Right hindlimb (tissue), 1 donor: ENCODE results near the gene KLHL25.

ENCODE experiments used
- DNase-seq: peaks from one replicate; pipeline ENCODE4 v3.0.0-alpha.2; 2018

The KLHL25 gene

DNA sequence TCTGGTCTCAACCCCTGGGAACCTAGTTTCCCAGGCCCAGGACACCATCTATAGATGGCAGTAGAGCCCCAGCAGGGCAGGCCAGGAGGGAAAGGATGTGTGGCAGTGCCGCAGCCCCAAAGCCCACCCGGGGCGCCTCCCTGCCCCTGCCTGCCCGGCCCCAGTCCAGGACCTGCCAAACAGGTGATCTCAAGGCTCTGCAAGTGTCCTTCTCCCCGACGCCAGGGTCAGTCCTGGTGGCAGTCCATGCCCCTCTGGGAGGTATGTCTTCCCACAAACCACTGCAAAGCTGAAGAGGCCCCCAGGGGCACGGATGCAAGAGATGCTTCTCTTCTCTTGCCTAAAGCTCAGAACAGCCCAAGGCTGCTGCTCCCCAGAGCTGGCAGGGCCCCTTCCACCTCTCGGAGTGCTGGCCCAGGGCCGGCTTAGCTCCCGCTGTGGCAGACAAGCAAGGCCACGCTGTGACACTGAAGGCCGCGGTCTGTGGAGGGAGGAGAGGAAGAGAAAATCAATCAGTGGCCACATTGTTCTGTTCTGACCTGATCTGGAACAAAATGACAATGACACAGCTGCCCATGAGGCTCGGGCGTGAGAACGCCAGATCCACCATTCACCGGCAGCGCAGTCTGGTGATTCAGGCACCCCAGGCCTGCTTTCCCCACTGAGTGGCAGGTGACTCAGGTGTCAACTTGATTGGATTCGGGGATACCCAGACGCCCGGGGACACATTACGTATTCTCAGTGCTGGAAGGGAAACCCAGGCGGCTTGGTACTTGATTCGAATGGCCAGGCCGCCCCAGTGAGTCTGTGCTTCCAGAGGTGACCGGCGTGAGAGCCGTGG is 34.0 kb downstream of the KLHL25 start:
- DNase-seq = peak; percentile 14

DNA sequence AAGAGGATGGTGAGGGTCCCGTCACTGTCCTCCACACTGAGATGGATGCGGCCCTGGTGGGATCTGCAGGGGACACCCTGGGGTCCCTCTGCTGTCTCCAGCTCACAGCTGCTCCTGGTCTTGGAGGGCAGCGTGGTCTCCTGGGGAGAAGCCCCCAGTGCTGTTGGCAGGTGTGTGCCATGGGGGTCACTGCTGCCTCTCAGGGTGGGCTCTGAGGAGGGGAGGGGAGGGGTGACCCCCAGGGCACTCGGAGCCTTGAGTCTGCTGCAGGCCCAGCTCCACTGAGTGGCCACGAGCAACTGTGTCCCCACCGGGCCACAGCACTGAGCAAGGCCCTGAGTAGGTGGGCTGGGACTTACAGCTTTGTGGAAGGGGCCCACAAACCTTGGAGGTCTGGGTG is 34.7 kb downstream of the KLHL25 start:
- no peak for DNase-seq

DNA sequence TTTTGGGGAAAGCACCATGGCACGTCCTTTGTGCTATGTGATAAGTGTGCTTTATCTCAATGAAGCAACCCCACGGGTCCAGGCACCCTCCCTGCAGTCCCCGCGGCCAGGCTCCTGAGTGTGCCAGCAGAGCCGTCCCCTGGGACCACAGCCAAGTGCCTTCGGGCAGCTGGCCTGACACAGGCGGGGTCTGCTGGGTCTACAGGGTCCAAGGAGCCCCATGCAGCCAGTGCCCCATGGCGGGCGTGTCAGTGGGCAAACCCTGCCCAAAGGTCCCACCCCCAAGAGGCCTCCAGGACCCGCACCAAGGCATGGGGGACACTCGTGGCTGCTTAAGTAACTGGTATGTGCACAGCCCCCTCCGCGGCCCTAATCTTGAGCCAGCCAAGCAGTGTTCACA is 35.3 kb downstream of the KLHL25 start:
- DNase-seq = peak; percentile 36

DNA sequence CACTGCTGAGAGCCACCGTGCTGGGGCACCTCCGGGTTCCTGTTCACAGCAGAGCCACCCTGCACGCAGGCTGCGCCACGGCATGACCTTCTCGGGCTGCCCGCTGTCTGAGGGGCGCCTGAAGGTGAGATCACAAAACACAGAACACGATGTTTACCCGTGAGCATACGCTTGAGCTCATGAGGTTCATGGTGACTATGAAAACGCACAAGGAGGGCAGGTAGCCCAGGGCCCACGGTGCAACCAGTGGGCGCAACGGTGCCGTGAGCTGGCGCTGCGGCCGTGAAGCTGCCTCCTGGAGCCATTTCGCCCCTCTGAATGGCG is 36.1 kb downstream of the KLHL25 start:
- no peak for DNase-seq

DNA sequence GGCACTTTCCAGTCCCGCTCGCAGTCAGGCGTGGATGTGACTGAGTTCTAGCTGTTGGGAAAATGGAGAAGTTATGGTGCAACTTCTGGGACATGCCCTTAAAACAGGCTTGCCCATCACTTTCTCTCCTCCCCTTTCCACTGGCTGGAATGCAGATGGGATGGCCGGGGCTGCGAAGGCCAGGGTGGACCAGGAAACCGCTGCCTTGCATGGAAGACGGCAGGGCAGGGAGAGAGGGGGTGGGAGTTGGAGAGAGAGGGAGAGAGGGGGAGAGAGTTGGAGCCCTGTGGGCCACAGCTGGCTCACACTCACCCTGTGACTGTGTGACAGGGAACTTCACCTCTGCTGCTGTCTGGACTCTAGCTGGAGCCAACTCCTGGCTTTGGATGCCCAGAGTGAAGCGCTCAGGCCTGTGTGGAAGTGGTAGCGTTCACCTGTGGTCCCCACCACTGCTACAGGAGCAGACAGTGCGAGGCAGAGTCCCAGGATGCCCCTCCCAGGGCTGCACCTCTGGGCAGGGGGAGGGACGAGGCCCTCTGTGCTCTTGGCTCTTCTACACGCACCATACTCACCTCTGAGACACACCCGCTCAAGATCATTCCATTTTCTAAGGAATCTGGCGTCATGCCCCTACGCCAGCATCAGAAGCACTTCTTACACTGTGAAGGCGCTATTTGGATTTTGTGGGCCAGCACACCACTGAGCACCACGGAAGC is 36.6 kb downstream of the KLHL25 start:
- peak; percentile 11 for DNase-seq

DNA sequence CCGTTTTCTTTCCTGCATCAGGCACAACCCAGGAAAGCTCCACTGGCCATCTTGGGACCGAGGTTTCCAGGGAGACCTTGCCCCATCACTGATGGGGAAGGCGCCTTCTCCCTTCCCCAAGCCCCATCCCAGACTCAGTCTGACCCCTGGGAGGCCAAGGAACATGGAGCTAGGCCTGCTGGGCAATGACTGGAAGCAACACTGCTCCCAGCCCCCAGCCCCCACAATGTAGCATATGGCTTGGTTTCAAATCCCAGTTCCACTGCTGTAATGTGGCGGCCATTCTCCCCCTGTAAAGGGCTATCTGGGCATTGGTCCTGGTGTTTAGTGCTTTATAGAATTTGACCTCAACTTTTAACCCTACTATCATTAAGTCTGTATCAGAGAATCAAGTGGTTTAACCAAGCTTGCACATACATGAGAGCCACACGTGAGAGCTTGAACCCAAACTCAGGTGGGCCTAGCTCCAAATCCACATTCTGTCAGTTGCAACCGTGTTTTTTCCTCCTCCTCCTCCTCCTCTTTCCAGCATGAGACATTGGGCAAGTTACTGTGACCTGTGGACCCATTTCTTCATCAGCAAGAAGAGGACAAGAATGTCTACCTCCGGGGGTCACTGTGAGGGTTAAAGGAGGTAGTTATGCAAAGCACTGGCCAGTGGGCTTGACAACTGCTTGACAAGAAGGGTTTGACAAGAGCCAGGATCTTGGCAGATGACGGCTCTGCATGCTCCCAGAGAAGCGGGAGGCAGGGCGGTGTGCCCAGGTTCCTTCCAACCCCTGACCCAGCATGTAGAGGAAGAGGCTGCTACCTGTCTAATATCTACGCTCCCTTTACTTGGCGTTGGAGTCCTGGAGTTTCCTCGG is 37.4 kb downstream of the KLHL25 start:
- DNase-seq = no peak

DNA sequence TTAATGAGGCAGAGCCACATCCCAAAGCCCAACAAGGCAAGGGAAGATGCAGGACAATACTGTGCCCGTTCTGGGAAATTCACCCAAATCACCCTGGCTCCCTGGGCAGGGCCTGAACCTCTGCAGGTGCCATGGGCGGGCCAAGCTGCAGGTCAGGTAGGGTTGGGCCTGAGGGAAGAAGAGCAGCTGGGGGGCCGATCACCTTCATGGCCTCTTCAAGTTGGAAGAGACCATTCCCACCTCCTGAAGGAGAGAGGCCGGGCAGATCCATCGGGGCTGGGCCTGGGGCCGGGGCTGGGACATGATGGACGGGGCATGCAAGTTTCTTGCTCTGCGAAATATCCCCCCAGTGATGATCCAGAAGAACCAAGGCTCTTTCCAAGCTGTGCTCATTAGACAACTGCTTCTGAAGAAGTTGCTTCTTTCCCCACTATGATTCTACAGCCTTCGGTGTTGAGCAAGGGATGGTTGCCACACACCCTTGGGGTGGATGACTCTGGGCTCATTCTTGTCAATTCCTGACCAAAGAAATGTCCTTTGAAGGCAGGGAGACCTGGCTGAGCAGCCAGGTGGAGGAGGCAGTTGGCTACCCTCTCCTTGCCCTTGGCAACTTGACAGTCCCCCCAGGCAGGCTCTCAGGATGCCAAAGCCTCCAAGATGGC is 38.2 kb downstream of the KLHL25 start:
- DNase-seq = no peak

DNA sequence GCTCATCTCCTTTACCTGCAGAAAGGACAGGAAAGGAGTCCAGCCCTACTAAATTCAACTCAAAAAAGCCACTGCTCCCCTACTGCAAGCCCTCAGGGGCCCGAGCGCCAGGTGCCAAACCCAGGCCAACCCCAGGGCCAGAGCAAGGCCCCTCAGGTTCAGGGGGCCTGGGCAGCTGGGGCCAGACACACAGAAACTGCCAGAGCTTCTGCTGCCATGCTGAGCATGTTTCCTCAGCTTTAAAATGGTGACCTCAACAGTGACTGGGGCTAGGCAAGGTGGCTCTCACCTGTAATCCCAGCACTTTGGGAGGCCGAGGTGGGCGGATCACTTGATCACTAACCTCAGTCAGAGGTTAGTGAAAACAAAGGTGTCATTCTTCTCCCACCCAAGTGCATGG is 38.8 kb downstream of the KLHL25 start:
- DNase-seq = peak; percentile 9

DNA sequence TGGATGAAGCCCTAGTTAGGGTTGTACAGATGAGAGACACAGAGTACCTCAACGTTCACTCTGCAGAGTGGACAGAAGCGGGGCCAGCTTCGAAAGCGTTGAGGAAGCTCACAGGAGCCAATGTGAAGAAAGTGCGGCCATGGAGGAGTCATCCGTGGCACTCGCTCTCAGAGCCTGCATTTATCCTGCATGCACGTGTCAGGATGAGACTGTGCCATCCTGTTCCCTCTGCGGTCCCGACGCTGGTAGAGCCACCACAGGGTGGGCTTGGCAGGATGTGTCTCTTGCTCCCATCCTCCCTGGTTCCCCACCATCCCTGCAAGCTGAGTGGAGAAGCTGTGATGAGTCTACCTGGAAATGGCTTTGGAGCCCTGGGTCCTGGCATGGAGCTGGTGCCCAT is 39.3 kb downstream of the KLHL25 start:
- no peak for DNase-seq

DNA sequence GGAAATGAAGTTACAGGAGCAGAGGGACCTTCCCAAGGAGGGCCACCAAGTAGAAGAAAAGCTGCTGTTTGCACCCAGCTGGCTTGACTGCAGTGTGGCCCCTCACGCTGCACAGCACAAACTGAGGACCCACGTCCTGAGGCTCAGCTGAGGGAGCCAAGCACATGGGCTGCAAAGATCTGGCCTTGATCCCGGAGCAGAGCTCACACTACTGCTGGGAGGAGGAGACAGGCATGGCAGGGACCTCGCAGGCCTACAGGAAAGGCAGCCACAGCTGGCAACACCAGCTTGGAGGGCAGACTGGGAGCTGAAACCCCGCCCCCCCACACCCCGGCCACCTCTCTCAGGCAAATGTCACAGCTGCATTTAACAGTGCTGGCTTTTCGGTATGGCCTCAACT is 39.7 kb downstream of the KLHL25 start:
- DNase-seq = peak; percentile 82

DNA sequence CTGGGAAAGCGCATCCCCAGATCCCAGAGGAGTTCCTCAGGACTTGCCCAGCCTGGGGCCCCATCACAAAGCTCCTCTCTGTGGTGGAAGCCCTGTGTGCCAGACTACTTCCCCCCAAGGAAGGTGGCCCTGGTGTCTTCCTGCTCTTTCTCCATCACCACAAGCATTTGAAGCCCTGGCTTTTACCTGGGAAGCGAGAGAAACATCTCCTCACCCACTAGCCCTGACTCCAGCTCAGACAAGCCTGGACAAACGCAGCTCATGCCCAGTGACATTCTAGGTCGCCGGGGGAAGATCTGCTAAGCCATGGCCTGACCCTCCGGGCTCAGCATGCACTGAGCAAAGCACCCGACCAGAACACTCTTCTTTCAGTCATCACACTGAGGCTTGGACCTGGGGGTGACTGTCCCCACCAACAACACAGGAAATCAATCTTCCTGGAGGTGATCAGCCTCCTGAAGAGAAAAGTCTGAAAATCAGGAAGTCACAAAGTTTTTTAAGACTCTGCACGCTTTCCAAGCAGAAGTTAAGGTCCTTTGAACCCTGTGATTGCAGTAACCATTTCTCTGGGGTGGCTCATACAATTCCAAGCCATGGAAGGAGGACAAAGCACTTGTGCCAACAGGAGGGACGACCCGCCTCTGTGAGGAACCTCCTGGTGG is 40.8 kb downstream of the KLHL25 start:
- DNase-seq = no peak

DNA sequence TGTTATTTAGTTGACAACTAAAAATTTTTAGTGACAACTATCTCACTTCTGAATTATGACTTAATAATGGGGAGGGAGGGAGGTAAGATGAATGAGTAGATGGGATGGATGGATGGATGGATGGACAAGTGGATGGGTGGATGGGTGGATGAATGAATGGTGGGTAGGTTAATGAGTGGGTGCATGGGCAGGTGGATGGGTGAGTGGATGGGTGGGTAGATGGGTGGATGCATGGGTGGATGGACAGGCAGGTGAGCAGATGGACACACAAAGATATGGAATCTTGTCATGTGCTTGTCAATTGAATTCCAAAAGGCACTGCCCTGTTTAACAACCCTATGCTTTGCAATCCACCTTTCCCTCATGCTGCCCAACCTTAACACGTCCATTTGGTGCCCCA is 41.5 kb downstream of the KLHL25 start:
- no peak for DNase-seq

DNA sequence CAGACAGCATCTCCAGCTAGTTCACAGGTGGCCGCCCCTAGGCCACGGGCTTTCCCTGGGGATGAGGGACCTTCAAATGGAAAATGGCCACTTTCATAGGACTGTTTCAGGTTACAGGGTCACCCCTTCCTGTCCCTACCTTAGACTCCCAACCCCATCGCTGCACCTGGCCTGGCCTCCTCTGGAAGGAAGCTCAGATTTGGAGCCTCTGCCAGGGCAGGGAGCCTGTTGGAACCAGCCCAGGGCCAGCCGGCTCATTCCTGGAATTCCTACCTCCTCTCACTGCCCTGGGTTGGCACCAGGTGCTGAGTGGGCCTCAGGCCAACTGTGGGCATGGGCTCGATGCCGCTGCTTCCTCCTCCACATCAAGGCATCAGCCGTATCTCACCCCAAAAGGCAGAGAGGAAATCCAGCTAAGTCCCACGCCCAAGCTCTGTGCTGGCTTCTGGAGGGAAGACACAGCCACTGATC is 42.2 kb downstream of the KLHL25 start:
- peak; percentile 65 for DNase-seq

DNA sequence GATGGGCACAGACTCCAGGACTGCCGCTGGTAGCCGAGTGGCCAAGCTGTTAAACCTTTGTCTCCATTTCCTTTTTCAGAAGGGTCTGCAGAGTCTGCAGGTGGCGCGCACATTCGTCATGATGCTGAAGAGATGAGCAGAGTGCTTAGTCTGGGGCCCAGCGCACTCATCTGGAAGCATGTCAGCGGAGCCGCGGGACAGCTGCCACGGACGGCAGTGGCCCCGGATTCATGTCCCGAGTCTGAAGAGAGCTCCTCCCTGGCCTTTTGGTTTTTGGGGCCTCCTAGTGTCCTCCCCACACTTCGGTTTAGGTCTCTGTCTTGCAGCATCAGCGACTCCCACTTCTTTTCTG is 42.6 kb downstream of the KLHL25 start:
- DNase-seq = peak; percentile 45

DNA sequence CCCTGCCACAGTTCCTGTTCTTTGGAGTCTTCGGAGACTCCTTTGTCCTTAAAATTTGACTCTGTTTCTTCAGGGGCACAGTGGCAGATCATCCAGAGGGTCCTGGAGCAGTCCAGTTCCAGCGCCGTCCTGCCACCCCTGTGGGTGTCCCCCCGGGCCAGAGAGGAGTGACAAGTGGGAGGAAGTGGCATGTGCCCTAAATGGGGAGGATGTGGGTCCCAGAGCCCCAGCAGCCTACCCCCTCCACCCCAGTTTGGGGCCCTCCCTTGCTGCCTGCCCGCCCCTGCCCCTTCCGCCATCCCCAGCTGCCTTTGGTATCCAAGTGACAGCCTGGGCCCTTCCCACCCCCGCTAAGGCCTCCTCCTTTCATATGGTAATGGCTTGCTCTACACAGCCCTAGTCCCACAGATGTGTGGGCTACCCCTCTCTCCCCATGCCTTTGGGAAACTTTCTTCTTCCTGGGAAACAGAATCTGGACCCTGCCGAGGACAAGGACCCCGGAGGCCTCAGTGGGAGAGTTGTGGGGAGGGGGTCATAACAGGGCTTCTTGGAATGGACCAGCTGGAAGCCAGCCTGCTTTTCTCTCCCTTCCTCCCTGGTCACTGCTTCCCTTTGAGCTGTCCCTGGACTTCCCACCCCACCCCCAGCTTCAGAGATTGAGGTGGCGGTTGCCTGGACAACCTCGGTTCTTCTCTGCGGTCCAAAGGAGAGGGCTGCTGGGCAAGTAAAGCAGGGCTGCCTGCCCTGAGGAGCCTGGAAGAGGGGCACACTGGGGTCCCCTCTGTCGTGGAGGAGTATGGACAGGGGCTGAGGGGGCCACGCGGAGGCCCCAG is 43.2 kb downstream of the KLHL25 start:
- no peak for DNase-seq

DNA sequence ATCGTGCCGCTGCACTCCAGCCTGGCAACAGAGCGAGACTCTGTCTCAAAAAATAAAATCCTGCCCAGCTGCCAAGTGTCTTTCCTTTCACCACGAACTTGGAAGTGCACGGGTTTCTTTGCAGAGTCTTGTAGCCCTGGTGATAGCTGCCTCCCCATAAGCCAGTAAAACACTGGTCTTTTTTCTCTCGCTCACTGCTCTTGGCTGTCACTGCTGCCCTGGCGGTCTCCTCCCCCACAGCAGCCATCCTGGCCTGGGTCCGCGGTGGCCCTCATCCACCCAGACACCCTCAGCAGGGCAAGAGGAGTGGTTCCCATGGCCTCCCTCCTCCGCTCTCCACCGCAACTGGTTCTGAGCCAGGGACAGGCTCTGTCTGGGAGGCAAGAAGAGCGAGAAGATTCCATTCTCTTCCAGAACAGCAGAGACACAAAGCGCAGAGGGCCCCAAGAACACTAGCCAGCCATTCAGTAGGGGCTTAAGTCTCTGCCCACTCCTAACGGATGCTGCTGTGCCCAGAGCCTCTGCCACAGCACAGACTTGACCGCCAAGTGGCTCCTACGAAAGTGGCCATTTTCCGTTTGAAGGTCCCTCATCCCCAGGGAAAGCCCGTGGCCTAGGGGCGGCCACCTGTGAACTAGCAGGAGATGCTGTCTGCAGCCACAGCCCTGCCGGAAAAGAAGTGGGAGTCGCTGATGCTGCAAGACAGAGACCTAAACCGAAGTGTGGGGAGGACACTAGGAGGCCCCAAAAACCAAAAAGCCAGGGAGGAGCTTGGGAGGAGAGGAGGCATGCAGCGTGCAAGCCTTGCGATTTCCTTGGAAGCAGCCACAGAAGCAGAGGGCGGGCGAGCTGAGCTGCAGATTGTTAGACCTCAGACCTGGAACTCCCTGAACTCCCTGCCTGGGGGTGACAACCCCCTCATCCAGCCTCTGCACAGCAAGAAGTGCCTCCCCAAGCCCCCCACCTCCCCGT is 44.1 kb downstream of the KLHL25 start:
- DNase-seq = peak; percentile 92

DNA sequence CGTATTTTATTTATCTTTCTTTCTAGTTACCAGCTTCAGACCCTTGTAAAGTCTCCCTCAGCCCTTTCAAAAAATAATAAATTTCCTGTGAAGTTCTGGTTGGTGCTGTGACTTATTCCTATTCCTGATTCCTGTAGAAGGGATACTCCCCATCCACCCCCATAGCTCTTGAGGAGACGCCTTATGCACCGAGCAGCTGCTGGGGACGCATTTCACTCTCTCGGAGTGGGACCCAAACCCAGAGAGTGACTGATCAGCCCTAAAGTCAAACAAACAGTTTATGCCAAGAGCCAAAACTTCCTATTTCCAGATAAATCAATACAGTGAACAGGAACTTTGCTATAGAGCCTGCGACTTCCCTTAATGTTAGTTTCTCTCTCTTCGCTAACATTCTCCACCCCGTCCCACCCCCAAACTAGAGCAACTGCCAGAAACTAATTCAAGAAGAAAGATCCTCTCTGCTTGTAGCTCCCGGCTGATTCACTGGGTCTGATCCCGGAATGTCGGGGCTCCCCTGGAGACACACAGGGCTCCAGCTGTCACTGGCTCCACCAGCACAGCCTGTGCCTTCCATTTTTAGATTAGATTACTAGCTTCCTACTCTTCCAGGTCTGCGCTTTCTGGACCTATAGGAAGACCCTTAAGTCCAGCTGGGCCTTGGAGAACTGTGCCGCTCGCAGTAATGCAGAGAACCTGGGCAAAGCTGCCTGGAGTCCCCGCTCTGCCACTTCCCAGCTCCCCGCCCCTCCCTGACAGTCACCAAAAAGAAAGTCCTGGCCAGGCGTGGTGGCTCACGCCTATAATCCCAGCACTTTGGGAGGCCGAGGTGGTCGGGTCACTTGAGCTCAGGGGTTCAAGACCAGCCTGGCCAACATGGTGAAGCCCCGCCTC is 45.2 kb downstream of the KLHL25 start:
- peak; percentile 90 for DNase-seq

DNA sequence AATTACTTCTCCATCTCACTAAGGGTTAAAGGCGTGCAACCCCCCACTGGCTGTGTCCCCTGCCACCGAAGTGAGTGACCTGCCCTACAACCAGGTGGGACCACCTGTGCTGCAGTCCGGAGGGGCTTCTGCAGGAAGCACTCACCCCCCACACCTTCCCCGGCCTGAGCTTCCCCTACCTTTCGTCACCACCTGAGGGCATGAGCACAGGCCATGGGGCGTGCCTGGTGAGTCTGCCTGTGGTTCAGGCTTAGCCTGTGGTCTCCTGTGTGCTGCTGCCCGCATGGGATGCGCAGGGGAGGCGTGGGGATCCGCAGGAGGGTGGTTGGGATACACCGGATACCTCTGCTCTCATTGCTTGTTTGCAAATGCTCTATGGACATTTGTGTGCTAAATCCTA is 46.0 kb downstream of the KLHL25 start:
- DNase-seq = peak; percentile 23

DNA sequence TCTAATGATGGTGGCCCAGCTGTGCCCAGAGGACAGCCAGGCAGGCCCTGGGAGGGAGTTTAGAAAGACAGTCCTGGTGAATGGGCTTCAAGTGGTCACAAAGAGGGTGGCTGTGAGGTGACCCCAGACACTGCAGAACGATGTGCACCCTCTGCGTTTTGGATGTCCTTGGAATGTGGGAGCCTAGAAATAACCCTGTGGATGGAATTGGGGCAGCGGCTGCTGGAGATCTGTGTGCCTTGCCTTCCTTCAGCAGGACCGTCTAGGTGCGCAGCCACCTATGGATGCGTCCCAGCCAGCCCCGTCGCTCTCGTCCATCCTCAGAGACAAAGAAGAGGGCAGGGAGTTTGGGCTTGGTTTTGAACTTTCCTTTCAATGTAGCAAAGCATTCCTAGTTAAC is 46.5 kb downstream of the KLHL25 start:
- no peak for DNase-seq
